NT2/D1 (cell line): Measurements from ENCODE around the gene ZDHHC7.

Source experiments
- DNase-seq: peaks from one replicate; pipeline ENCODE4 v3.0.0-alpha.2; 2011; ENCODE audit warnings: low read depth, low spot score
- H3K27me3 ChIP-seq: 2 replicates; pipeline ENCODE4 v1.6.0; 2011; ENCODE audit warnings: mild to moderate bottlenecking; ENCODE audit not compliant: insufficient read length, insufficient read depth
- H3K36me3 ChIP-seq: 2 replicates; pipeline ENCODE4 v1.6.1; 2011; ENCODE audit warnings: mild to moderate bottlenecking, low read length, mixed read lengths; ENCODE audit not compliant: insufficient read depth, insufficient read length
- H3K4me1 ChIP-seq: 2 replicates; pipeline ENCODE4 v1.5.1; 2011; ENCODE audit not compliant: insufficient read depth, insufficient read length
- H3K4me3 ChIP-seq: 2 replicates; pipeline ENCODE4 v1.5.1; 2011; ENCODE audit warnings: low read depth; ENCODE audit not compliant: insufficient read length
- H3K9ac ChIP-seq: 2 replicates; pipeline ENCODE4 v1.6.0; 2011; ENCODE audit warnings: low read depth; ENCODE audit not compliant: insufficient read length
- H3K9me3 ChIP-seq: 2 replicates; pipeline ENCODE4 v1.5.1; 2011; ENCODE audit warnings: mild to moderate bottlenecking, low read length; ENCODE audit not compliant: insufficient read depth
- SUZ12 ChIP-seq: IDR thresholded peaks from 2 replicates; pipeline ENCODE4 v1.6.1; 2011; ENCODE audit not compliant: insufficient read length, insufficient read depth; ENCODE audit errors: extremely low read depth
- YY1 ChIP-seq: IDR thresholded peaks from 2 replicates; pipeline ENCODE4 v1.6.1; 2011; ENCODE audit not compliant: insufficient read length, insufficient read depth
- ZNF274 ChIP-seq: IDR thresholded peaks from 2 replicates; pipeline ENCODE4 v1.6.1; 2011; ENCODE audit warnings: mild to moderate bottlenecking, low read depth, low read length

ZDHHC7 gene

DNA sequence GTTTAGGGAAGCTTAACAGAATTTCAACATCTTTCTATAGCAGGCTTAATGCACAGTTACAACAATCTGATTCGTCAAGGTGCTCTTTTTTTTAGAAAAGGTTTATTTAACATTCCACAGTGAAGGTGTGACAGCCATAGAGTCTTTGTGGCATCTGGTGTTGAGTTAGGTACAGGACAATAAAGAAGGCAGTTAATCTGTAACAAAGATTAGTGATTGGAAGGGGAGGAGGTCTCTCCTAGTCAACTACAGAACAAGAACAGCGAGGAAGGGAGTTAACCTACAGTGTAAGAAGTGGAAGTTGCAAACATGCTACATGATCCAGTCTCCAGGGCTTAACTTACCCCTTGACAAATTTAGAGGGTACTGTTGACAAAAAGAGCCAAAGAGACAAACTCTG, 3.0 kb upstream of the ZDHHC7 start:
- DNase-seq = no peak
- no peaks in the 10 kb centered on the region for H3K9me3 ChIP-seq
- H3K4me3 ChIP-seq = no peak overlapping the region
- no peaks in the 10 kb centered on the region for H3K27me3 ChIP-seq
- H3K4me1 ChIP-seq = peaks cover 6% of the 10 kb centered on the region
- TF ChIP-seq ZNF274 (no peak), SUZ12 (no peak)
- peaks cover 2% of the 10 kb centered on the region for H3K36me3 ChIP-seq
- no peak overlapping the region for H3K9ac ChIP-seq

DNA sequence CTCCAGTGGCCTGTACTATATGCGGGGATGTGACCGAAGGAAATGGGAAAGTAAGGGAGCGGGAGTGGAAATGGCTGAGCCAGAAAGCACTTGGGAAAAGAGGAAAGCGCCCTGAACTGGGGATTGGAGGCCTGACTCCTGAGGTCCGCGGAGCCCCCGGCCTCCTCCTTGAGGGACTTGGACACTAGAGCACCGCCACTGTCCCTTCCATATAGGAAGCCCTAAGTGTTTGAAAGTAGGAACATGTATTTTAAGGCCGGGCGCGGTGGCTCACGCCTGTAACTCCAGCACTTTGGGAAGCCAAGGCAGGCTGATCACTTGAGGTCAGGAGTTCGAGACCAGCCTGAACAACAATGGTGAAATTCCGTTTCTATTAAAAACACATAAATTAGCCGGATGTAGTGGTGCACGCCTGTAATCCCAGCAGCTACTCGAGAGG, 530 bp upstream of the ZDHHC7 start:
- Histone ChIP-seq H3K36me3 (peaks cover 18% of the 10 kb centered on the region), H3K4me1 (peaks cover 2% of the 10 kb centered on the region), H3K9me3 (no peaks in the 10 kb centered on the region), H3K4me3 (peak overlapping the region; percentile 76), H3K27me3 (no peaks in the 10 kb centered on the region), H3K9ac (peak overlapping the region; percentile 90)
- no peak for DNase-seq
- TF ChIP-seq SUZ12 = no peak
- TF ChIP-seq ZNF274 = no peak
- no peak for TF ChIP-seq YY1

DNA sequence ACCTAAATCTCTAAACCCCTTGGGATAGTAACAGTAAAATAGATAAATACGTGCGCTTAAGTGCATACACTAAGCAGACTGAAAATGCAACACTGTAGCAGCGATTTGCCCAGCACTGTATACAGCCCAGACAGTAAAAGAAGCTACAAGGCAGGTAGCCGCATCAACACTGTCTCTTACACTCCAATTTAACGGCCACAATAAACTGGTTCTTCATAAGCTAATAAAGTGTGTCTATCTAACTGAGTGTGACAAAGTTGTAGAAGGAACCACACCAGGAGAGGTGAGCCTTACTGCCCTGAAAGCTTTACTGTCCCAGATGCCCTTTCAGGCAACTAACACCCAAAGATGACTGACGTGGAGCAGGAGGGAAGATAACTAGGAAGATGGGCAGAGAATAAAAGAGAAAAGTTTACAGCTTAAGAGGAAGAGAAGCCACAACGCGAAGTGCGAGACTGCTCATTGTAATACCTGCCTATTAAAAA, 847 bp downstream of the ZDHHC7 start:
- Histone ChIP-seq H3K9me3 (no peaks in the 10 kb centered on the region), H3K9ac (peak overlapping the region; percentile 90), H3K4me1 (peaks cover 2% of the 10 kb centered on the region), H3K27me3 (no peaks in the 10 kb centered on the region), H3K36me3 (peaks cover 21% of the 10 kb centered on the region), H3K4me3 (peak overlapping the region; percentile 76)
- no peak for DNase-seq
- TF ChIP-seq ZNF274 (no peak), SUZ12 (no peak), YY1 (no peak)

DNA sequence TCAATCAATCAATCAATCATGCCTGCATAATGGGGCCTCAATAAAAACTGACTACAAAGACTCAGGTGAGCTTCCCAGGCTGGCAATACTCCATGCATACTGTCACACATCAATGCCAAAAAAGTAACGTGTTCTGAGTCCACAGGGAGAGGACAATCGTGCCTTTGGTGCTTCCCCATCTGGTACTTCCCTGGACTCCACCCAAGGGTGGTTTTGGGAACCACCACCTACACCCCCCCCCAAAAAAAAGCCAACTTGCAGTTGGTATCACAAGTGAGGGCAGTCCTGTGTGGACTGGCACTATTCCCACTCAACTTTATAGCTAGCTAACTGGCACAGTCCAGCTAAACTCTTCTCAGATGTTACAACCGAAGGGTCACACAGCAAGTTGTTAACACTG, 3.1 kb downstream of the ZDHHC7 start:
- Histone ChIP-seq H3K9ac (no peak overlapping the region), H3K9me3 (no peaks in the 10 kb centered on the region), H3K4me3 (no peak overlapping the region), H3K36me3 (peaks cover 21% of the 10 kb centered on the region), H3K4me1 (peaks cover 3% of the 10 kb centered on the region), H3K27me3 (no peaks in the 10 kb centered on the region)
- TF ChIP-seq YY1 (no peak), ZNF274 (no peak), SUZ12 (no peak)
- DNase-seq = no peak

DNA sequence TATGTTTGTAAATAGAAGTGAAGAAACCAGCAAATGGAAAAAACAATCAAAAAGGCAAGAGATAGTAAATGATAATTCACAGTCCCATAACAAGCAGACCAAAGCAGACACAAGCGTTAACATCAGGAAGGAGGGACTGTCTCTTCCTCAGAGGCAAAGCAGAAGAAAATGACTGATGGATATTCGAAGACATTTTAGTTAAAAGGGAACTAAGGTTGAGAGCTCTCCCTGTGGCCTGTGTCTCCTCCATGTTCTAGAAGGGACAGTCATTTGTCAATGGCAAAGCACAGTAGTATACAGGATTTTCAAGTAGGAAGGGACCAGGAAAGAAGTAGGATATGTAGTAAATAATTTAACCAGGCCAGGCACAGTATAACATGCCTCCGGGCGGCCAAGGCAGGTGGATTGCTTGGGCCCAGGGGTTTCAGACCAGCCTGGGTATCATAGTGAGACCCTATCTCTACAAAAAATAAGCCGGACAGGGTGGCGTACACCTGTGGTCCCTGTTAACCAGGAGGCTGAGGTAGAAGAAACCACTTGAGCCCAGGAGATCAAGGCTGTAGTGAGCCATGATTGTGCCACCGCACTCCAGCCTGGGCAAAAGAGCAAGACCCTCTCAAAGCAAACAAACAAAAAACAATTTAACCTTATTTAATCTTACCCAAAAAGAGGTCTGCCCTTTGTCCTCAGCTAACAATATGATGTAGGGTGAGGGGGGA, 3.7 kb downstream of the ZDHHC7 start:
- DNase-seq = no peak
- no peaks in the 10 kb centered on the region for H3K27me3 ChIP-seq
- H3K4me3 ChIP-seq = no peak overlapping the region
- no peaks in the 10 kb centered on the region for H3K9me3 ChIP-seq
- H3K36me3 ChIP-seq = peaks cover 26% of the 10 kb centered on the region
- TF ChIP-seq YY1 (no peak), SUZ12 (no peak), ZNF274 (no peak)
- H3K9ac ChIP-seq = no peak overlapping the region
- peaks cover 9% of the 10 kb centered on the region for H3K4me1 ChIP-seq

DNA sequence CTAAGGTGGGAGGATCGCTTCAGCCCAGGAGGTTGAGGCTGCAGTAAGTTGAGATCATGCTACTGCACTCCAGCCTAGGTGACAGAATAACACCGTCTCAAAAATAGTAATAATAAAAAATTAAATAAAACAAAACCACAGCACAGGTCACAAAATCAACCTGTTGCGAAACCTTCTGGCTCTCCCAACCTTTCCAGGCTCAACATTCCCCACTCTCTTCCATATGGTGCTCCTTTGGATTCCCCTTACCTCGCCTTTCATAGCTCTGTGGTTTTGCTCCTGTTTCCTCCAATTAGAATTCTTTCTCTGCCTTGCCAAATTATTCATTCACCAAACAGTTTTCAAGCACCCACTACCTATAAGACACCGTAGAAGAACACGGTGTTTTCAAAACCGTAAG, 4.7 kb downstream of the ZDHHC7 start:
- Histone ChIP-seq H3K9ac (no peak overlapping the region), H3K27me3 (no peaks in the 10 kb centered on the region), H3K9me3 (no peaks in the 10 kb centered on the region), H3K4me1 (peaks cover 13% of the 10 kb centered on the region), H3K36me3 (peaks cover 34% of the 10 kb centered on the region), H3K4me3 (no peak overlapping the region)
- TF ChIP-seq SUZ12 = no peak
- TF ChIP-seq ZNF274 = no peak
- no peak for TF ChIP-seq YY1
- DNase-seq = no peak

DNA sequence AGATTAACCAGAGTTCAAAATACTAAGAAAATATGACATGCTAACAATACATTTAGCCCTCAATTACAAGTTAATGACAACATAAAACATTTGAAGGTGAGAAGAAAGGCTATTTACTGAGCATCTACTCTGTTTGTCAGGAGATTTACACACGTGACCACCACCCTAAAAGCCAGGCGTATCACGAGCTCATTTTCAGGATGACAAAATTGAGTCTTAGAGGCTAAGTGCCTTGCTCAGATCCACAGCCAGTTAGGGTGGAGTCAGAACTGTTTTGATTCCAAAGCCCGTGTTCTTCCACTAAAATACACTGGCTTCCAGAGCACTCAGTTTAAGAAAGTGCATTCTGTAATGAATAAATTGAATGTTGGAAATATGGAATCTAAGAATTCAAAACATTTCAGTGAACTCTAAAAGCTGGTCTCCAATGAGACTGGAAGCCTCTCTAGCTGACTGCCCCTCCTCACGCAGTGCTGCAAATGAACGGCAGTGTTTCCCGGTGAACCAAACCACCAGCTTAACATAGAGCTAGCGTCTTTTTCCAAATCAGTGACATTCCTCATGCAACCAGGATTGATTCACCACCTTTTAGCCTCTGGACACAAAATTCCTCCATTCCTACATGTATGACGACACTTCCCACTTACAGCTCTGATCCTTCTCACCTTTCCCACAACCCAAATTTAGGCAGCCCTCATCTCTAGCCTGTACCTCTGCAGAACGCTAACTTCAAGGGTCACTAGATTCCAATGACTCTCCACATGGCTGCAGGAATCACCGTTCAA, 5.9 kb downstream of the ZDHHC7 start:
- no peak for TF ChIP-seq SUZ12
- no peak for TF ChIP-seq YY1
- no peak for TF ChIP-seq ZNF274
- Histone ChIP-seq H3K27me3 (no peaks in the 10 kb centered on the region), H3K9ac (peak overlapping the region; percentile 12)

More for the DNA sequence above, 5.9 kb downstream of the ZDHHC7 start:
- Histone ChIP-seq H3K9me3 (no peaks in the 10 kb centered on the region), H3K4me3 (no peak overlapping the region), H3K36me3 (peaks cover 37% of the 10 kb centered on the region), H3K4me1 (peaks cover 13% of the 10 kb centered on the region)
- no peak for DNase-seq
